ENCODE results near the gene KNTC1.

GRCh38 chr12:122593910-122594309 is 66.9 kb downstream of the KNTC1 start:
- no peak for TF ChIP-seq CTCF (conservative IDR thresholded peaks at IDR 0.05 in 1 of 2, IDR thresholded peaks at IDR 0.05 in 1 of 2; ENCODE audit: extremely low read depth in 1 of 2, insufficient read depth in 1 of 2, low read depth in 1 of 2, low read length in 2 of 2)
- TF ChIP-seq EZH2 (IDR thresholded peaks at IDR 0.05; ENCODE audit: borderline replicate concordance, low read length): no peak
